ENCODE results near the gene XRN1. TPM values are rescaled to one million over a fixed set of nuclear protein-coding genes. Genes with fewer than 3 reads are reported as not detected.
"Not testable (repeated sequence)": the region's sequence is repeated elsewhere in the genome, so short reads cannot be mapped to it uniquely, and the experiment has no call there.

XRN1 gene
- total RNA-seq, 1 experiment from 2014 or later: 26.7 TPM

DNA sequence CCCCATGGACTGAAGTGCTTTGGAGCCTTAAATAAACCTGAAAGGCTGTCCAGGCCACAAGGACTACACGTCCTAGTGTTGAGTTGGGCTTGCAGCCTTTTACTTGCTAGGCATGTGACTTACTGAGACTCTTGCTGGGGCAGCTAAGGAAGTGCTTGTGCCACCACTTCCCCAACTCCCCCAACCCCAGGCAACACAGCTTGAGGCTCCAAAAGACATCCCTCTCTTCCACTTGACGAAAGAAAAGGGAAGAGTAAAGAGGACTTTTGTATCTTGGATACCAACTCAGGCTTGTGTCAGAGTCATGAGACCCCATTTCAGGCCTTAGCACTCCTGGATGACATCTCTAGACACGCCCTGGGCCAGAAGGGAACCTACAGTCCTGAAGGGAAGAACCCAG is 109.8 kb downstream of the XRN1 start:
- no TSS peak for BruUV-seq (replicated peaks)
- Histone ChIP-seq H3K36me3 (ENCODE audit: insufficient read depth, low read length, poor library complexity, severe bottlenecking) (peaks cover 2% of the 10 kb centered on the region), H3K27me3 (replicated peaks; ENCODE audit: insufficient read depth, low read depth, low read length, poor library complexity) (no peaks in the 10 kb centered on the region), H3K4me1 (ENCODE audit: insufficient read depth, low read length, poor library complexity, severe bottlenecking) (no peaks in the 10 kb centered on the region), H3K9me3 (ENCODE audit: low read depth, low read length, poor library complexity, severe bottlenecking) (no peaks in the 10 kb centered on the region), H3K4me3 (ENCODE audit: low read depth, low read length, poor library complexity, severe bottlenecking) (no peak overlapping the region), H3K27ac (ENCODE audit: low read depth, low read length, poor library complexity, severe bottlenecking) (no peak overlapping the region)
- CTCF ChIA-PET: no interaction called here
- no peak for DNase-seq (ENCODE audit: low spot score)
- intact Hi-C loops (cut with micrococcal nuclease; ENCODE audit: unreplicated experiment): no loop called here
- TF ChIP-seq EZH2 (IDR thresholded peaks at IDR 0.05; ENCODE audit: borderline replicate concordance, low read depth, low read length, poor library complexity, severe bottlenecking): no peak
- TF ChIP-seq, protein P1, sequence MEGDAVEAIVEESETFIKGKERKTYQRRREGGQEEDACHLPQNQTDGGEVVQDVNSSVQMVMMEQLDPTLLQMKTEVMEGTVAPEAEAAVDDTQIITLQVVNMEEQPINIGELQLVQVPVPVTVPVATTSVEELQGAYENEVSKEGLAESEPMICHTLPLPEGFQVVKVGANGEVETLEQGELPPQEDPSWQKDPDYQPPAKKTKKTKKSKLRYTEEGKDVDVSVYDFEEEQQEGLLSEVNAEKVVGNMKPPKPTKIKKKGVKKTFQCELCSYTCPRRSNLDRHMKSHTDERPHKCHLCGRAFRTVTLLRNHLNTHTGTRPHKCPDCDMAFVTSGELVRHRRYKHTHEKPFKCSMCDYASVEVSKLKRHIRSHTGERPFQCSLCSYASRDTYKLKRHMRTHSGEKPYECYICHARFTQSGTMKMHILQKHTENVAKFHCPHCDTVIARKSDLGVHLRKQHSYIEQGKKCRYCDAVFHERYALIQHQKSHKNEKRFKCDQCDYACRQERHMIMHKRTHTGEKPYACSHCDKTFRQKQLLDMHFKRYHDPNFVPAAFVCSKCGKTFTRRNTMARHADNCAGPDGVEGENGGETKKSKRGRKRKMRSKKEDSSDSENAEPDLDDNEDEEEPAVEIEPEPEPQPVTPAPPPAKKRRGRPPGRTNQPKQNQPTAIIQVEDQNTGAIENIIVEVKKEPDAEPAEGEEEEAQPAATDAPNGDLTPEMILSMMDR (conservative IDR thresholded peaks at IDR 0.05; ENCODE audit: low read depth, low read length): no peak
- POLR2A ChIA-PET (ENCODE audit: low non-redundant PET): no interaction called here

DNA sequence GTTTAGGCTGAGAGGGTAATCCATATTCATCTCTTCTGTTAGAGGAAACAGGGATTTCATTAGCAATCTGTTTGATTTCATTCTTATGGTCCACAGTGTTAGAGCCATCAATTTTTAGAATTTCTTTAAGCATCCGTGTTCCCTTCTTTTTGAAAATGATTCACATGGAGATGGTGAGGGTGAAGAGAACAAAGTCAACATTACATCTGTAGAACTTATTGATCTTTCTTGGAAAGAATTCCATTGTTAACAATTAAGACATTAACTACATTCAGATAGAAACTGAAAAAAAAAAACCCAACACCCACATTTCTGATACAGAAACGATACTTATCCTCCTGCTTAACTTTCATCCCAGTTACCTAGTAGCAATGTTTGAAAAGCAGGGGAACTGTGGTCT is 115.4 kb downstream of the XRN1 start:
- Histone ChIP-seq H3K36me3 (ENCODE audit: insufficient read depth, low read length, poor library complexity, severe bottlenecking) (peaks cover 13% of the 10 kb centered on the region), H3K27ac (ENCODE audit: low read depth, low read length, poor library complexity, severe bottlenecking) (no peak overlapping the region), H3K4me1 (ENCODE audit: insufficient read depth, low read length, poor library complexity, severe bottlenecking) (no peaks in the 10 kb centered on the region), H3K9me3 (ENCODE audit: low read depth, low read length, poor library complexity, severe bottlenecking) (no peaks in the 10 kb centered on the region), H3K27me3 (replicated peaks; ENCODE audit: insufficient read depth, low read depth, low read length, poor library complexity) (no peaks in the 10 kb centered on the region), H3K4me3 (ENCODE audit: low read depth, low read length, poor library complexity, severe bottlenecking) (no peak overlapping the region)
- POLR2A ChIA-PET (ENCODE audit: low non-redundant PET): no interaction called here
- CTCF ChIA-PET: no interaction called here
- intact Hi-C loops (cut with micrococcal nuclease; ENCODE audit: unreplicated experiment): no loop called here
- no peak for DNase-seq (ENCODE audit: low spot score)
- no TSS peak for BruUV-seq (replicated peaks)
- TF ChIP-seq, protein P1 (conservative IDR thresholded peaks at IDR 0.05; ENCODE audit: low read depth, low read length): no peak
- TF ChIP-seq EZH2 (IDR thresholded peaks at IDR 0.05; ENCODE audit: borderline replicate concordance, low read depth, low read length, poor library complexity, severe bottlenecking): no peak

DNA sequence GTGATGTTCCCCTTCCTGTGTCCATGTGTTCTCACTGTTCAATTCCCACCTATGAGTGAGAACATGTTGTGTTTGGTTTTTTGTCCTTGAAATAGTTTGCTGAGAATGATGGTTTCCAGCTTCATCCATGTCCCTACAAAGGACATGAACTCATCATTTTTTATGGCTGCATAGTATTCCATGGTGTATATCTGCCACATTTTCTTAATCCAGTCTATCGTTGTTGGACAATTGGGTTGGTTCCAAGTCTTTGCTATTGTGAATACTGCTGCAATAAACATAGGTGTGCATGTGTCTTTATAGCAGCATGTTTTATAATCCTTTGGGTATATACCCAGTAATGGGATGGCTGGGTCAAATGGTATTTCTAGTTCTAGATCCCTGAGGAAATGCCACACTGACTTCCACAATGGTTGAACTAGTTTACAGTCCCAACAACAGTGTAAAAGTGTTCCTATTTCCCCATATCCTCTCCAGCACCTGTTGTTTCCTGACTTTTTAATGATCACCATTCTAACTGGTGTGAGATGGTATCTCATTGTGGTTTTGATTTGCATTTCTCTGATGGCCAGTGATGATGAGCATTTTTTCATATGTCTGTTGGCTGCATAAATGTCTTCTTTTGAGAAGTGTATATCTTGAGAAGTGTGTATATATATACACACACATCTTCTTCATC is 123.4 kb downstream of the XRN1 start:
- CTCF ChIA-PET; BruUV-seq (replicated peaks); intact Hi-C loops (cut with micrococcal nuclease; ENCODE audit: unreplicated experiment): not testable (repeated sequence)

DNA sequence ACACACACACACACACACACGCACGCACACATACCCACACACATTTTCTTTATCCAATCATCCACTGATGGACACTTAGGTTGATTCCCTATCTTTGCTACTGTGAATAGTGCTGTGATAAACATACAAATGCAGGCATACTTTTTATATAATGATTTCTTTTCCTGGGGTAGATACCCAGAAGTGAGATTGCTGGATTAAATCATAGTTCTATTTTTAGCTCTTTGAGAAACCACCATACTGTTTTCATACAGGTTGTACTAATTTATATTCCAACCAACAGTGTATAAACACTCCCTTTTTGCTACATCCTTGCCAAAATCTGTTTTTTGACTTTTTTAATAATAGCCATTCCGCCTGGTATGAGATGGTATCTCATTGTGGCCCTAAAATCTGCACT is 127.9 kb downstream of the XRN1 start:
- Histone ChIP-seq H3K36me3 (ENCODE audit: insufficient read depth, low read length, poor library complexity, severe bottlenecking) (no peaks in the 10 kb centered on the region), H3K4me3 (ENCODE audit: low read depth, low read length, poor library complexity, severe bottlenecking) (no peak overlapping the region), H3K27ac (ENCODE audit: low read depth, low read length, poor library complexity, severe bottlenecking) (no peak overlapping the region), H3K4me1 (ENCODE audit: insufficient read depth, low read length, poor library complexity, severe bottlenecking) (no peaks in the 10 kb centered on the region), H3K27me3 (replicated peaks; ENCODE audit: insufficient read depth, low read depth, low read length, poor library complexity) (no peaks in the 10 kb centered on the region), H3K9me3 (ENCODE audit: low read depth, low read length, poor library complexity, severe bottlenecking) (no peaks in the 10 kb centered on the region)
- BruUV-seq (replicated peaks): no TSS peak
- no peak for DNase-seq (ENCODE audit: low spot score)
- intact Hi-C loops (cut with micrococcal nuclease; ENCODE audit: unreplicated experiment): no loop called here
- TF ChIP-seq EZH2 (IDR thresholded peaks at IDR 0.05; ENCODE audit: borderline replicate concordance, low read depth, low read length, poor library complexity, severe bottlenecking): no peak
- TF ChIP-seq, protein P1 (conservative IDR thresholded peaks at IDR 0.05; ENCODE audit: low read depth, low read length): no peak
- POLR2A ChIA-PET (ENCODE audit: low non-redundant PET): no interaction called here
- CTCF ChIA-PET: no interaction called here

More for the DNA sequence above, 123.4 kb downstream of the XRN1 start:
- H3K4me3 ChIP-seq (ENCODE audit: low read depth, low read length, poor library complexity, severe bottlenecking); H3K27ac ChIP-seq (ENCODE audit: low read depth, low read length, poor library complexity, severe bottlenecking); H3K4me1 ChIP-seq (ENCODE audit: insufficient read depth, low read length, poor library complexity, severe bottlenecking); H3K9me3 ChIP-seq (ENCODE audit: low read depth, low read length, poor library complexity, severe bottlenecking); POLR2A ChIA-PET (ENCODE audit: low non-redundant PET); DNase-seq (ENCODE audit: low spot score); H3K27me3 ChIP-seq (replicated peaks; ENCODE audit: insufficient read depth, low read depth, low read length, poor library complexity): not testable (repeated sequence)
- peaks cover 14% of the 10 kb centered on the region for H3K36me3 ChIP-seq (ENCODE audit: insufficient read depth, low read length, poor library complexity, severe bottlenecking)
